ENCODE data around the gene TXNRD2.
"Not testable (repeated sequence)": the region's sequence is repeated elsewhere in the genome, so short reads cannot be mapped to it uniquely, and the experiment has no call there.

Gene TXNRD2

GRCh38 chr22:19885841-19886592 is 55.6 kb downstream of the TXNRD2 start:
- no peak for DNase-seq

GRCh38 chr22:19884954-19885751 is 56.5 kb downstream of the TXNRD2 start:
- DNase-seq = no peak

GRCh38 chr22:19884161-19884953 is 57.3 kb downstream of the TXNRD2 start:
- DNase-seq = no peak

- not testable (repeated sequence) for DNase-seq
Observed at GRCh38 chr22:19883446-19883845, 58.2 kb downstream of the TXNRD2 start.

- no peak for DNase-seq
Observed at GRCh38 chr22:19882446-19883381, 58.9 kb downstream of the TXNRD2 start.

GRCh38 chr22:19880786-19881569 is 60.6 kb downstream of the TXNRD2 start:
- no peak for DNase-seq

- no peak for DNase-seq
Observed at GRCh38 chr22:19879992-19880785, 61.4 kb downstream of the TXNRD2 start.

GRCh38 chr22:19879643-19879991 is 62.0 kb downstream of the TXNRD2 start:
- no peak for DNase-seq

GRCh38 chr22:19879246-19879570 is 62.4 kb downstream of the TXNRD2 start:
- no peak for DNase-seq

- no peak for DNase-seq
Observed at GRCh38 chr22:19878461-19879245, 63.0 kb downstream of the TXNRD2 start.

GRCh38 chr22:19877626-19878339 is 63.8 kb downstream of the TXNRD2 start:
- no peak for DNase-seq

GRCh38 chr22:19876941-19877625 is 64.5 kb downstream of the TXNRD2 start:
- no peak for DNase-seq

GRCh38 chr22:19876314-19876940 is 65.2 kb downstream of the TXNRD2 start:
- DNase-seq = no peak

GRCh38 chr22:19875531-19876313 is 65.9 kb downstream of the TXNRD2 start:
- DNase-seq = no peak

GRCh38 chr22:19875061-19875530 is 66.5 kb downstream of the TXNRD2 start:
- DNase-seq = no peak

- peak; percentile 26 for DNase-seq
Observed at GRCh38 chr22:19874307-19875060, 67.1 kb downstream of the TXNRD2 start.

- no peak for DNase-seq
Observed at GRCh38 chr22:19873960-19874306, 67.7 kb downstream of the TXNRD2 start.
